GM12865 (cell line): ENCODE data around the gene S1PR4.
A peak's percentile ranks its signal among the peaks of the same experiment; 100 is the strongest.

Experiments
- DNase-seq: peaks from one replicate; pipeline ENCODE4 v3.0.0; 2010; ENCODE audit warnings: low read depth
- H3K4me3 ChIP-seq: 2 replicates; pipeline ENCODE4 v1.5.1; 2011; ENCODE audit warnings: mild to moderate bottlenecking, low read depth, low read length, control low read depth
- CTCF ChIP-seq: IDR thresholded peaks from 2 replicates; pipeline ENCODE4 v1.5.1; 2011; ENCODE audit warnings: low read length, control low read depth, low read depth, inconsistent platforms; ENCODE audit not compliant: insufficient read depth; ENCODE audit errors: missing control alignments

The S1PR4 gene

DNA sequence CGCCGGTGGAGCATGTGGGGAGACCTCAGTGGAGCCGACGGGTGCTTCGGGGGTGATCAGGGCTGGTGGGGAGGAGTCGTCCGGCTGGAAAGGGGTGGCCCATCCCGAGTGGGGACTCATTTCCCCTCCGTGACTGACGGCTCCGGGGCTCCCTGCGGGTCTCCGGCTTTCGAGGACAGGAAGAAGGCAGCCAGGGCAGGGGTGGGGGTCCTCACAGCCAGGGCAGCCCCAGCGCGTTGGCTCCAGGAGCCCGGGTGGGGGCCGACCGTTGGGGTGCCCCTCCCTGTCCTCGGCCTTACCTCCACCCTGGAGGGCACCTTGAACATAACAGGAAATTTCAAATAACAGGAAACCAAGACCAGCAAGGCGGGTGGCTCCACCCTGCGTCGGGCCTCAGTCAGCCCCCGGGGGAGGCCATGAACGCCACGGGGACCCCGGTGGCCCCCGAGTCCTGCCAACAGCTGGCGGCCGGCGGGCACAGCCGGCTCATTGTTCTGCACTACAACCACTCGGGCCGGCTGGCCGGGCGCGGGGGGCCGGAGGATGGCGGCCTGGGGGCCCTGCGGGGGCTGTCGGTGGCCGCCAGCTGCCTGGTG, at the start of gene S1PR4:
S1PR4 (plus strand) TSS at position 393 of the 596 bp plus-strand sequence; CDS start at position 417, 24 bp downstream.
- peak; percentile 90 for DNase-seq
- H3K4me3 ChIP-seq: peak within 1 kb of the TSS; percentile 80
- peak; percentile 27 for TF ChIP-seq CTCF

DNA sequence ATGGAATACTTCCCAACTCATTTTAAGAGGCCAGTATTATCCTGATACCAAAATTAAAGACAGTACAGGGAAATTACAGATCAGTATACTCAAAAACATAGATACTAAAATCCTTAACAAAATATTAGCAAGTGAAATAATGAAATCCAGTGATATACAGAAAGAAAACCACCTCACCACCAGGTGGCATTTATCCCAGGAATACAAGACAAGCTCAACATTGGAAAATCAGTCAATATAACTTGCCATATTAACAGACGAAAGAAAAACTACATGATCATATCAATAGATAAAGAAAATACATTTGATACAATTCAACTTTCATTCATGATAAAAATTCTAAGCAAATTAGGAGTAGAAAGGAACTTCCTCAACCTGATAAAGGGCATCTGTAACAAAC, 49.5 kb upstream of the S1PR4 start:
- DNase-seq: peak; percentile 46
- H3K4me3 ChIP-seq: no peak overlapping the region
- peak; percentile 20 for TF ChIP-seq CTCF

- no peak for DNase-seq
- TF ChIP-seq CTCF: no peak
- no peak overlapping the region for H3K4me3 ChIP-seq
Measured at GRCh38 chr19:3131168-3131567, 47.4 kb upstream of the S1PR4 start.

GRCh38 chr19:3132971-3133792, 45.4 kb upstream of the S1PR4 start:
- peak; percentile 78 for DNase-seq
- H3K4me3 ChIP-seq: no peak overlapping the region; the same call in 1 of the 2 replicates
- no peak for TF ChIP-seq CTCF

DNA sequence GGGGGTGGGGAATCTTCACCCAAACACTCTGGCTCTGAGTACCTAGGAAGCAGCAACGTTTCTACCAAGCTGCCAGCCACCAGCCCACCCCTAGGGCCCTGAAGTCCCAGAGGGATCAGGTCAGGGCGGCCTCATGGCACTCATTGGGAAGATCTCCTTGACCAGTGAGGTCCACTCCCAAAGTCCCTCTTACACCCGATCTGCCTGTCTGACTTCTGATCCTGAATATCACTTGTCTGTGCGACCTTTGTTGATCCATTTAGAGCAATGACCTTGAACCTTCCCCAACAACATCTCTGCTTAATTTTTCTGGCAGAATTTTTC, 44.8 kb upstream of the S1PR4 start:
- no peak overlapping the region for H3K4me3 ChIP-seq
- DNase-seq: no peak
- no peak for TF ChIP-seq CTCF

DNA sequence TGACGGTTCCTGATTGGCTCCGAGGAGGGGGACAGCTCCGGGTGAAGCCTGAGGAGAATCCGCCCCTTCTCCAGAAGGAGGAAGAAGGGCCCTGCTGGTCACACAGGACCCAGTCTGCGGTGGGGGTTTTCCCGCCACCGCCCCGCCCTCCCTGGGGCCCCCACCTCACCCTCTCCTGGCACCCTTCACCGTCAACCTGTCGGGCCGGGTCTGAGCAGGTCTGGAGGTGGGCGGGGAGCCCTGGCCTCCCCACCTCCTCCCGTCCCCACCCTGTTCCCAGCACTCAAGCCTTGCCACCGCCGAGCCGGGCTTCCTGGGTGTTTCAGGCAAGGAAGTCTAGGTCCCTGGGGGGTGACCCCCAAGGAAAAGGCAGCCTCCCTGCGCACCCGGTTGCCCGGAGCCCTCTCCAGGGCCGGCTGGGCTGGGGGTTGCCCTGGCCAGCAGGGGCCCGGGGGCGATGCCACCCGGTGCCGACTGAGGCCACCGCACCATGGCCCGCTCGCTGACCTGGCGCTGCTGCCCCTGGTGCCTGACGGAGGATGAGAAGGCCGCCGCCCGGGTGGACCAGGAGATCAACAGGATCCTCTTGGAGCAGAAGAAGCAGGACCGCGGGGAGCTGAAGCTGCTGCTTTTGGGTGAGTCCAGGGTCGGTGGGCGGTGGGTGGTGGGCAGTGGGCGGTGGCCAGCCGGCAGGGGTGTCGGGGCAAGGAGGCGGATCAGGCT, 42.4 kb upstream of the S1PR4 start, which contains the start of gene GNA15:
GNA15 (plus strand) TSS at position 73 of the 723 bp plus-strand sequence; CDS start at position 491, 418 bp downstream.
- DNase-seq: peak; percentile 34
- H3K4me3 ChIP-seq: peak within 1 kb of the TSS; percentile 58
- TF ChIP-seq CTCF: no peak
